ENCODE measurements around the gene GEN1. TPM values are rescaled to one million over a fixed set of nuclear protein-coding genes. Genes with fewer than 3 reads are reported as not detected.

Gene GEN1
- total RNA-seq, 1 experiment from 2014 or later, result 23.7 TPM

GRCh38 chr2:17805166-17805565 is 51.2 kb downstream of the GEN1 start:
- ATAC-seq (no peak), DNase-seq (ENCODE audit: low spot score) (no peak)
- Mint-ChIP-seq H3K27ac (no peak overlapping the region), H3K9me3 (no peaks in the 10 kb centered on the region), H3K4me1 (peaks cover 5% of the 10 kb centered on the region; the same call in 1 of the 2 replicates), H3K4me3 (no peak overlapping the region), H3K27me3 (ENCODE audit: low read depth) (no peaks in the 10 kb centered on the region), H3K36me3 (no peaks in the 10 kb centered on the region)
- ChIA-PET POLR2A (interaction anchor here (0.7 kb wide), 1 partner anchor 18 kb away, joined by 5 read pairs; no protein-coding TSS in a partner anchor), CTCF (no interaction called here)
- TF ChIP-seq AR (CRISPR knock-in tag; IDR thresholded peaks at IDR 0.05) (no peak), MYBL2 (CRISPR knock-in tag; IDR thresholded peaks at IDR 0.05) (no peak), NFE2L1 (CRISPR knock-in tag; IDR thresholded peaks at IDR 0.05) (no peak), ZNF512 (CRISPR knock-in tag; IDR thresholded peaks at IDR 0.05; ENCODE audit: borderline replicate concordance) (no peak), EMX1 (CRISPR knock-in tag; IDR thresholded peaks at IDR 0.05) (no peak), ETV6 (CRISPR knock-in tag; IDR thresholded peaks at IDR 0.05) (no peak), FOXP1 (CRISPR knock-in tag; IDR thresholded peaks at IDR 0.05; ENCODE audit: borderline replicate concordance) (no peak), MLX (CRISPR knock-in tag; IDR thresholded peaks at IDR 0.05) (no peak), JAZF1 (CRISPR knock-in tag; IDR thresholded peaks at IDR 0.05) (no peak), MXD4 (CRISPR knock-in tag; IDR thresholded peaks at IDR 0.05; ENCODE audit: borderline replicate concordance) (no peak), RELA (CRISPR knock-in tag; IDR thresholded peaks at IDR 0.05; ENCODE audit: borderline replicate concordance) (no peak), GABPB1 (CRISPR knock-in tag; IDR thresholded peaks at IDR 0.05) (no peak), CREM (CRISPR knock-in tag; IDR thresholded peaks at IDR 0.05) (no peak)
- TF ChIP-seq, protein P1, sequence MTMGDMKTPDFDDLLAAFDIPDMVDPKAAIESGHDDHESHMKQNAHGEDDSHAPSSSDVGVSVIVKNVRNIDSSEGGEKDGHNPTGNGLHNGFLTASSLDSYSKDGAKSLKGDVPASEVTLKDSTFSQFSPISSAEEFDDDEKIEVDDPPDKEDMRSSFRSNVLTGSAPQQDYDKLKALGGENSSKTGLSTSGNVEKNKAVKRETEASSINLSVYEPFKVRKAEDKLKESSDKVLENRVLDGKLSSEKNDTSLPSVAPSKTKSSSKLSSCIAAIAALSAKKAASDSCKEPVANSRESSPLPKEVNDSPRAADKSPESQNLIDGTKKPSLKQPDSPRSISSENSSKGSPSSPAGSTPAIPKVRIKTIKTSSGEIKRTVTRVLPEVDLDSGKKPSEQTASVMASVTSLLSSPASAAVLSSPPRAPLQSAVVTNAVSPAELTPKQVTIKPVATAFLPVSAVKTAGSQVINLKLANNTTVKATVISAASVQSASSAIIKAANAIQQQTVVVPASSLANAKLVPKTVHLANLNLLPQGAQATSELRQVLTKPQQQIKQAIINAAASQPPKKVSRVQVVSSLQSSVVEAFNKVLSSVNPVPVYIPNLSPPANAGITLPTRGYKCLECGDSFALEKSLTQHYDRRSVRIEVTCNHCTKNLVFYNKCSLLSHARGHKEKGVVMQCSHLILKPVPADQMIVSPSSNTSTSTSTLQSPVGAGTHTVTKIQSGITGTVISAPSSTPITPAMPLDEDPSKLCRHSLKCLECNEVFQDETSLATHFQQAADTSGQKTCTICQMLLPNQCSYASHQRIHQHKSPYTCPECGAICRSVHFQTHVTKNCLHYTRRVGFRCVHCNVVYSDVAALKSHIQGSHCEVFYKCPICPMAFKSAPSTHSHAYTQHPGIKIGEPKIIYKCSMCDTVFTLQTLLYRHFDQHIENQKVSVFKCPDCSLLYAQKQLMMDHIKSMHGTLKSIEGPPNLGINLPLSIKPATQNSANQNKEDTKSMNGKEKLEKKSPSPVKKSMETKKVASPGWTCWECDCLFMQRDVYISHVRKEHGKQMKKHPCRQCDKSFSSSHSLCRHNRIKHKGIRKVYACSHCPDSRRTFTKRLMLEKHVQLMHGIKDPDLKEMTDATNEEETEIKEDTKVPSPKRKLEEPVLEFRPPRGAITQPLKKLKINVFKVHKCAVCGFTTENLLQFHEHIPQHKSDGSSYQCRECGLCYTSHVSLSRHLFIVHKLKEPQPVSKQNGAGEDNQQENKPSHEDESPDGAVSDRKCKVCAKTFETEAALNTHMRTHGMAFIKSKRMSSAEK (CRISPR knock-in tag; IDR thresholded peaks at IDR 0.05; ENCODE audit: borderline replicate concordance), result no peak

DNA sequence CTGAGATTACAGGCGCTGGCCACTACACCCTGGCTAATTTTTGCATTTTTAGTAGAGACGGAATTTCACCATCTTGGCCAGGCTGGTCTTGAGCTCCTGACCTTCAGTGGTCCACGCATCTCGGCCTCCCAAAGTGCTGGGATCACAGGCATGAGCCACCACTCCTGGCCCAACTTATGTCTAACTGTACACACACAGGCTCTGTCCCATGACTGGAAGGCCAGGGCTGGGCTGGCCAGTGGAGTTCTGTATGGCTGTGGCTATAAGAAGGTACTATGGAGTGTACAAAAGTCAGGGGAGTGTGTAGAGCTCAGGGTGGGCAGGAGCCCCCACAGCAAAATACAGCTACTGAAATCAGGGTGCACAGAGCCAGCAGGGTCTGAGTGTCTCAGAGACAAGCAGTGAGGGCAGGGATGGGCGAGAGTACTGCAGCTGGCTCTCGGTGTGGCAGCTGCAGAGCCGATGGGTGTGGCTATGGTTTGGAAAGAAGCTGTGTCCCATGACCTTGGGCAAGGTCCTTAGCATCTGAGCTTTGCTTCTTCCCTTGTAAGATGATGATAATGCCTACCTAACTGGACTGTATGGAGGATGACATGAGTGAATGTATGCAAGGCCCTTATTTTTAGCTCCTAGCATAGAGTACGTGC is 51.9 kb downstream of the GEN1 start:
- no peak overlapping the region for H3K4me3 Mint-ChIP-seq
- H3K27ac Mint-ChIP-seq, result no peak overlapping the region
- POLR2A ChIA-PET, result no interaction called here
- H3K27me3 Mint-ChIP-seq (ENCODE audit: low read depth), result no peaks in the 10 kb centered on the region
- peaks cover 11% of the 10 kb centered on the region for H3K4me1 Mint-ChIP-seq
- TF ChIP-seq ZNF138 (CRISPR knock-in tag; conservative IDR thresholded peaks at IDR 0.05) (no peak), ZNF263 (CRISPR knock-in tag; IDR thresholded peaks at IDR 0.05; ENCODE audit: low read depth) (no peak), MAX (CRISPR knock-in tag; IDR thresholded peaks at IDR 0.05) (no peak), MLX (CRISPR knock-in tag; IDR thresholded peaks at IDR 0.05) (no peak), NR2C2 (CRISPR knock-in tag; IDR thresholded peaks at IDR 0.05) (no peak), SP1 (CRISPR knock-in tag; conservative IDR thresholded peaks at IDR 0.05) (no peak), SMAD4 (CRISPR knock-in tag; IDR thresholded peaks at IDR 0.05) (no peak), ZNF423 (CRISPR knock-in tag; IDR thresholded peaks at IDR 0.05) (no peak)
- TF ChIP-seq, protein P2, sequence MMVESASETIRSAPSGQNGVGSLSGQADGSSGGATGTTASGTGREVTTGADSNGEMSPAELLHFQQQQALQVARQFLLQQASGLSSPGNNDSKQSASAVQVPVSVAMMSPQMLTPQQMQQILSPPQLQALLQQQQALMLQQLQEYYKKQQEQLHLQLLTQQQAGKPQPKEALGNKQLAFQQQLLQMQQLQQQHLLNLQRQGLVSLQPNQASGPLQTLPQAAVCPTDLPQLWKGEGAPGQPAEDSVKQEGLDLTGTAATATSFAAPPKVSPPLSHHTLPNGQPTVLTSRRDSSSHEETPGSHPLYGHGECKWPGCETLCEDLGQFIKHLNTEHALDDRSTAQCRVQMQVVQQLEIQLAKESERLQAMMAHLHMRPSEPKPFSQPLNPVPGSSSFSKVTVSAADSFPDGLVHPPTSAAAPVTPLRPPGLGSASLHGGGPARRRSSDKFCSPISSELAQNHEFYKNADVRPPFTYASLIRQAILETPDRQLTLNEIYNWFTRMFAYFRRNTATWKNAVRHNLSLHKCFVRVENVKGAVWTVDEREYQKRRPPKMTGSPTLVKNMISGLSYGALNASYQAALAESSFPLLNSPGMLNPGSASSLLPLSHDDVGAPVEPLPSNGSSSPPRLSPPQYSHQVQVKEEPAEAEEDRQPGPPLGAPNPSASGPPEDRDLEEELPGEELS (CRISPR knock-in tag; IDR thresholded peaks at IDR 0.05), result no peak
- TF ChIP-seq, protein P3, sequence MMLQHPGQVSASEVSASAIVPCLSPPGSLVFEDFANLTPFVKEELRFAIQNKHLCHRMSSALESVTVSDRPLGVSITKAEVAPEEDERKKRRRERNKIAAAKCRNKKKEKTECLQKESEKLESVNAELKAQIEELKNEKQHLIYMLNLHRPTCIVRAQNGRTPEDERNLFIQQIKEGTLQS (CRISPR knock-in tag; conservative IDR thresholded peaks at IDR 0.05), result no peak
- ATAC-seq (no peak), DNase-seq (ENCODE audit: low spot score) (no peak)
- H3K9me3 Mint-ChIP-seq, result no peaks in the 10 kb centered on the region
- CTCF ChIA-PET, result no interaction called here
- no peaks in the 10 kb centered on the region for H3K36me3 Mint-ChIP-seq

Data from WTC11 (cell line).